ENCODE data around the gene SDHAF1. TPM values are rescaled to one million over a fixed set of nuclear protein-coding genes. Genes with fewer than 3 reads are reported as not detected.

Gene SDHAF1
- total RNA-seq, 2 donors from 2014 or later: 6.2 to 6.9 TPM

- H3K4me1 Mint-ChIP-seq: peaks cover 37% of the 10 kb centered on the region
- ATAC-seq (peak; percentile 99), DNase-seq (peak; percentile 98 to 99 (median 99))
- peaks cover 2% of the 10 kb centered on the region for H3K36me3 Mint-ChIP-seq (ENCODE audit: low read depth)
- peak within 1 kb of the TSS; percentile 96 for H3K27ac Mint-ChIP-seq
- H3K9me3 ChIP-seq (ENCODE audit: control insufficient read depth, low read length, poor library complexity, severe bottlenecking): no peaks in the 10 kb centered on the region
- no peaks in the 10 kb centered on the region for H3K27me3 Mint-ChIP-seq
- H3K4me3 Mint-ChIP-seq: peak within 1 kb of the TSS; percentile 99
These were observed 19.3 kb downstream of the SDHAF1 start, which contains the start of gene ALKBH6 for GRCh38 chr19:36014012-36014924. ALKBH6 (minus strand) TSS chr19:36014213; CDS start chr19:36013397, 816 bp downstream.

GRCh38 chr19:36019061-36019670 lies 24.2 kb downstream of the SDHAF1 start:
- H3K27me3 Mint-ChIP-seq: no peaks in the 10 kb centered on the region
- no peak overlapping the region for H3K27ac Mint-ChIP-seq
- H3K9me3 ChIP-seq (ENCODE audit: control insufficient read depth, low read length, poor library complexity, severe bottlenecking): no peaks in the 10 kb centered on the region
- peaks cover 3% of the 10 kb centered on the region for H3K36me3 Mint-ChIP-seq (ENCODE audit: low read depth)
- H3K4me1 Mint-ChIP-seq: peaks cover 14% of the 10 kb centered on the region
- ATAC-seq (no peak), DNase-seq (no peak)
- H3K4me3 Mint-ChIP-seq: no peak overlapping the region

DNA sequence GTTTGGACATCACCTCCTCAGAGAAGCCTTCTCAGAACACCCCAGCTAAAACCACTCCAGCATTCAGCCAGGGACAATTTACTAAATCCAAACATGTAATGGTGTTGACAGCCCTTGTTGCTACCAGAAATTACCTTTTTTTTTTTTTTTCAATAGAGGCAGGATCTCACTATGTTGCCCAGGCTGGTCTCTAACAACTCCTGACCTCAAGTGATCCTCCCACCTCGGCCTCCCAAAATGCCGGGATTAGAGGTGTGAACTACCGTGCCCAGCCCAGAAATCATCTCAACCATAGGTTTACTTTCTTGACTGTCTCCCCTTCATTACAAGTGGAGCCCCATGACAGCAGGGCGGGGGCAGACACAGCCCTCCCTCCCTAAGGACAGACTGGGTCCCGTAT lies 28.4 kb downstream of the SDHAF1 start:
- Mint-ChIP-seq H3K4me1 (peaks cover under 1% of the 10 kb centered on the region), H3K36me3 (ENCODE audit: low read depth) (peaks cover 3% of the 10 kb centered on the region), H3K27me3 (no peaks in the 10 kb centered on the region), H3K27ac (no peak overlapping the region), H3K4me3 (no peak overlapping the region)
- no peak for DNase-seq
- H3K9me3 ChIP-seq (ENCODE audit: control insufficient read depth, low read length, poor library complexity, severe bottlenecking): no peaks in the 10 kb centered on the region
- no peak for ATAC-seq

GRCh38 chr19:36025541-36025940 lies 30.6 kb downstream of the SDHAF1 start:
- H3K9me3 ChIP-seq (ENCODE audit: control insufficient read depth, low read length, poor library complexity, severe bottlenecking): no peaks in the 10 kb centered on the region
- ATAC-seq: no peak
- H3K27me3 Mint-ChIP-seq: no peaks in the 10 kb centered on the region
- H3K4me3 Mint-ChIP-seq: no peak overlapping the region
- no peak overlapping the region for H3K27ac Mint-ChIP-seq
- DNase-seq: no peak
- H3K36me3 Mint-ChIP-seq (ENCODE audit: low read depth): peaks cover 11% of the 10 kb centered on the region
- H3K4me1 Mint-ChIP-seq: peaks cover 10% of the 10 kb centered on the region

DNA sequence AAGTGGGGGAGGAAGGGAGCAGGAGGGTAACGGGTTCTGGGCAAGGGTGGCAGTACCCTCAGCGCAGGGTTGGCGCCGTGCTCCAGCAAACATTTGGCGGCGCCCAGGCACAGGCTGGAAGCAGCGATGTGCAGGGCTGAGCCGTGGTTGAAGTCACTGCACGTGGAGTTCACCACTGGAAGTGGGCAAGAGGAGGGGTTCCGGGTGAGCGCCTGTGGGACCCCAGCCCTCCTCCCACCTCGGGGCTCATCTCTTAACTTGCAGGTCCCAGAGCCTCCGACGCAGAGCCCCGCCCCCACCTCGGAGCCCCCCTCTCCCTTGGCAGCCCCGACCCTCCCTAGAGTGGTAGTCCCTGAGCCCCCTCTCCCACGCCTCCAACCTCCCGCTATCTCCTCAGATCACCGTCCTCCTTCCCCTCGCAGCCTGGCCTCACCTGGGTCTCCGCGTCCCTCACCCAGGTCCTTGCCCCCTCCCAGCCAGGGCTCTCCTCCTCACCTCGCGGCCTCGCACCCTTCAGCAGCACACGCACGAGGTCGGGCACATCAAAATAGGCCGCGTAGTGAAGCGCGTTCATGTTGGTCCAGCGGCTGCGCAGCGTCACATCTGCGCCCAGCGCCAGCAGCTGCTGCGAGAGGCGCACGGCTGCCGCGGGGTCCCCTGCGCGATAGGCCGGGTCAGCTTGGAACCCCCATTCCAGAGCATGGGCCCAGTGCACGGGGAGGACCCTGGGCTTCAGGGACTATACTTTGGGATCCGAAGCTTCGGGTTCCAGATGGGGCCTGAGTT lies 31.3 kb downstream of the SDHAF1 start:
- no peak for ATAC-seq
- DNase-seq: no peak
- H3K9me3 ChIP-seq (ENCODE audit: control insufficient read depth, low read length, poor library complexity, severe bottlenecking): no peaks in the 10 kb centered on the region
- peaks cover 13% of the 10 kb centered on the region for H3K36me3 Mint-ChIP-seq (ENCODE audit: low read depth)
- no peaks in the 10 kb centered on the region for H3K27me3 Mint-ChIP-seq
- no peak overlapping the region for H3K27ac Mint-ChIP-seq
- no peak overlapping the region for H3K4me3 Mint-ChIP-seq
- peaks cover 12% of the 10 kb centered on the region for H3K4me1 Mint-ChIP-seq

GRCh38 chr19:36027696-36028095 lies 32.7 kb downstream of the SDHAF1 start:
- peaks cover 15% of the 10 kb centered on the region for H3K36me3 Mint-ChIP-seq (ENCODE audit: low read depth)
- ATAC-seq: no peak
- no peak for DNase-seq
- no peaks in the 10 kb centered on the region for H3K27me3 Mint-ChIP-seq
- H3K27ac Mint-ChIP-seq: no peak overlapping the region
- no peaks in the 10 kb centered on the region for H3K9me3 ChIP-seq (ENCODE audit: control insufficient read depth, low read length, poor library complexity, severe bottlenecking)
- peaks cover 15% of the 10 kb centered on the region for H3K4me1 Mint-ChIP-seq
- no peak overlapping the region for H3K4me3 Mint-ChIP-seq

- no peaks in the 10 kb centered on the region for H3K27me3 Mint-ChIP-seq
These were observed 33.5 kb downstream of the SDHAF1 start for GRCh38 chr19:36028313-36029041.

DNA sequence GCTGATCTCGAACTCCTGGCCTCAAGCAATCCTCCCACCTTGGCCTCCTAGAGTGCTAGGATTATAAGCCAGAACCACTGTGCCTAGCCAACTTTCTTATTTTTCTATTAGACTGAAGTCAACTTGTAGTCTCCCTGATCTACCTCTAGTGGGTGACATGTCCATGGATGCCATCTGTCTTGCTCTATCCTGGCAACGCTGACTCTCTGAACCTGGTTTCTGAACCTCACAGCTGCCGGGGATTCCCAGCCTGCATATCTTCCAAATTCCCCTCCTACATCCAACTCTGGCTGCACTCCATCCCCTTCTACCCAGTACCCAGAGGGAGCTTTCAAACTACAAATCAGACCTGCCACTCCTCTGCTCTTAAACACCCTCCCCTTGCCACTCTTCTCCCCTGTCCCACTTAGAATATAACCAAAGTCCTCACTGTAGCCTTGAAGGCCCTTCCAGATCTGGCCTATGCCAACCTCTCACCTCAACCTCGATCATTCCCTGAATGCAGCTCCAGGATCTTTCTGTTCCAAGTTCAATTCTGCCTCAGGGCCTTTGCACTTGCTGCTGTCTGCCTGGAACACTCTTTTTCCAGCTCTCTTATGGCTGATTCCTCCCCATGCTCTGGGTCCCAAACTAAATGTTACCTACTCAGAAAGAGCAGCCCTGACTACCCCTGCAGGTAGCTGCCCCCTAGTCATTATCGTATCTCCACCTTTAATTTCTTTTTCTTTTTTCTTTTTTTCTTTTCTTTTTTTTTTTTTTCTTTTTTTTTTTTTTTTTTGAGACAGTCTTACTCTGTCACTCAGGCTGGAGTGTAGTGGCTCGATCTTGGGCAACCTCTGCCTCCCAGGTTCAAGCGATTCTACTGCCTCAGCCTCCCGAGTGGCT lies 35.5 kb downstream of the SDHAF1 start:
- H3K27me3 Mint-ChIP-seq: no peaks in the 10 kb centered on the region
- H3K9me3 ChIP-seq (ENCODE audit: control insufficient read depth, low read length, poor library complexity, severe bottlenecking): no peaks in the 10 kb centered on the region
- peaks cover 20% of the 10 kb centered on the region for H3K36me3 Mint-ChIP-seq (ENCODE audit: low read depth)
- no peak for DNase-seq
- peak; percentile 42 for ATAC-seq
- no peak overlapping the region for H3K4me3 Mint-ChIP-seq
- peaks cover 27% of the 10 kb centered on the region for H3K4me1 Mint-ChIP-seq
- peak overlapping the region; percentile 60 for H3K27ac Mint-ChIP-seq

More at GRCh38 chr19:36028313-36029041, 33.5 kb downstream of the SDHAF1 start:
- peaks cover 15% of the 10 kb centered on the region for H3K4me1 Mint-ChIP-seq
- no peaks in the 10 kb centered on the region for H3K9me3 ChIP-seq (ENCODE audit: control insufficient read depth, low read length, poor library complexity, severe bottlenecking)
- H3K4me3 Mint-ChIP-seq: no peak overlapping the region
- DNase-seq (no peak), ATAC-seq (no peak)
- no peak overlapping the region for H3K27ac Mint-ChIP-seq
- peaks cover 12% of the 10 kb centered on the region for H3K36me3 Mint-ChIP-seq (ENCODE audit: low read depth)

DNA sequence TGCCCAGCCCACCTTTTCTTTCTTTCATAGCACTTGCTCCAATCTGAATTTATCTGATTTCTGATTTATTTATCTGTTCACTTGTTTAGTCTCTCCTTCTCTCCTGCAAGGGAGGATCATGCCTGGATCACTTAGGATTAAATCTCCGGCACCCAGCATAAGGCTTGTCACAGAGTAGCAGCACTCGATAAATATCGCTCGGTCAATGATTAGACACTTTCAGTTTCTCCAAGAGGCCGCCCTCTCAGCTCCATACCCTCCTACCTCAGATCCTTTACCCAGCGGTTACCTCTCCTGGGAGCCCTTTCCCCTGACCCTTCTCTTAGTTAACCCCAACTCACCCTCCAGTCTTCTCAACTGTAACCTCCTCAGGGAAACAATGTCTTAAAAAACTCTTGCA lies 36.3 kb downstream of the SDHAF1 start:
- H3K27me3 Mint-ChIP-seq: no peaks in the 10 kb centered on the region
- H3K4me3 Mint-ChIP-seq: peak overlapping the region; percentile 59
- H3K9me3 ChIP-seq (ENCODE audit: control insufficient read depth, low read length, poor library complexity, severe bottlenecking): no peaks in the 10 kb centered on the region
- no peak overlapping the region for H3K27ac Mint-ChIP-seq
- peaks cover 23% of the 10 kb centered on the region for H3K36me3 Mint-ChIP-seq (ENCODE audit: low read depth)
- H3K4me1 Mint-ChIP-seq: peaks cover 33% of the 10 kb centered on the region
- DNase-seq (no peak), ATAC-seq (no peak)

DNA sequence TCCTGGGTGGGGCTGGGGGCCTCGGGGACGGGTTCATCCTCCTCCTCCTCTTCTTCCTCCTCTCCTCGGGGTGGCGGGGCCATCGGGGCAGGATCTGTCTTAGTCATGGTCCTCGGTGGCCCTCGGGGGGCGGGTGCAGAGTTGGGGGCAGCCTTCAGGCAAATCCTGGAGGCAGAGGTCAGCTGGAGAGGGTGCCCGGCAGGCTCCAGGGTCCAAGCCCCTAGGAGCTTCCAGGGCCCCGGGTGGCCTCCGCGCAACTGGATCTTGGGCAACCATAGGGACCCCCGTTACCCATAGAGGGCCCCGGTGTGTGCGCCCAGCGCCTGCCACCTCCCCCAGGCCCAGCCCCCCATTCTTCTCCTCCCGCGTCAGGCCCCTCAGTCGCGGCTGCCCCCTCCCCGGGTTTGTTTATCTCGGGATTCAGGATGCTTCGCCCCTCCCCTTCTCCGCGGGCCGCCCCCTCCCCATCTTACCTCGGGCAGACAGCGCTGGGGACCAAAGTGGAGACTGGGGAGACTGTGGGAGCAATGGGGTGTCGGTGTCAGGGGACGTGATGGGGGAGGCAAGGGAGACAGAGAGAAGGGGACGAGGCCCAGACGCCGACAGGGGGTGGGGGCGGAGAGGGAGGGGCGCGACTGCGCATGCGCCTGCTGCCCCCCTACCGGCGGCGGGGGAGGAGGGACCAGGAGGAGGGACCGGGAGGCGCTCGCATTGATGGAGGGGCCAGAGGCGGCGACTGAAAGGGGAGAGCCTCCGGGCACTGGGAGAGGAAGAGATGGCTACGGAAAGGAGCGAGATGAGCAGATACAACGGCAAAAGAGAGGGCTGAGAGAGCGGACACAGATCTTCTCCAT lies 37.5 kb downstream of the SDHAF1 start, which contains the start of gene CLIP3:
Gene CLIP3 (minus strand): TSS at position 623 of the 854 bp plus-strand sequence. CDS start 516 bp downstream, at position 107.
- H3K4me1 Mint-ChIP-seq: peaks cover 42% of the 10 kb centered on the region
- H3K4me3 Mint-ChIP-seq: peak within 1 kb of the TSS; percentile 62
- peak in 2 of 3 donors; percentile 24 to 27 for DNase-seq
- peaks cover 23% of the 10 kb centered on the region for H3K36me3 Mint-ChIP-seq (ENCODE audit: low read depth)
- H3K27me3 Mint-ChIP-seq: no peaks in the 10 kb centered on the region
- no peaks in the 10 kb centered on the region for H3K9me3 ChIP-seq (ENCODE audit: control insufficient read depth, low read length, poor library complexity, severe bottlenecking)
- H3K27ac Mint-ChIP-seq: peak within 1 kb of the TSS; percentile 34
- ATAC-seq: peak; percentile 27

DNA sequence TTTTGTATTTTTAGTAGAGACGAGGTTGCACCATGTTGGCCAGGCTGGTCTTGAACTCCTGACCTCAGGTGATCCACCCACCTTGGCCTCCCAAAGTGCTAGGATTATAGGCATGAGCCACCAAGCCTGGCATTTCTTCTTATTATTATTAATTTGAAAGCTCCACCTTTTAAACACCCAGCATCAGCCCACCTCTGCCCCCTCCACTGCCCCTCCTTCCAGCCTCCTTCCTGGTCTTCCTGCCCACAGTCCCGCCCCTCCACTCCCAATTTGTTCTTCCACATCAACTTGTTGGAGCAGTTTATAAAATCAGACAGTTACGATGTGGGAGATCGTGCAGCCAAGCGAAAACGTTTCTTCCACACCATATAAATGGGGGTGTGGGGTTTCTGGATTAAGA lies 45.5 kb downstream of the SDHAF1 start:
- no peaks in the 10 kb centered on the region for H3K27me3 Mint-ChIP-seq
- H3K36me3 Mint-ChIP-seq (ENCODE audit: low read depth): peaks cover 4% of the 10 kb centered on the region
- ATAC-seq (no peak), DNase-seq (no peak)
- no peak overlapping the region for H3K4me3 Mint-ChIP-seq
- no peak overlapping the region for H3K27ac Mint-ChIP-seq
- H3K4me1 Mint-ChIP-seq: peaks cover 15% of the 10 kb centered on the region
- no peaks in the 10 kb centered on the region for H3K9me3 ChIP-seq (ENCODE audit: control insufficient read depth, low read length, poor library complexity, severe bottlenecking)
